Upper lobe of left lung (tissue), 4 donors: Measurements from ENCODE around the gene GYPB.
"Not testable (repeated sequence)": the region's sequence is repeated elsewhere in the genome, so short reads cannot be mapped to it uniquely, and the experiment has no call there.

Source experiments
- EP300 ChIP-seq, 4 donors: sonication (generic); formaldehyde crosslinking; IDR thresholded peaks; one replicate each; pipeline ENCODE4 v1.5.1; 2017; ENCODE audit warnings: antibody characterized with exemption in 4 of 4, control low read depth in 2 of 4
- POLR2AphosphoS5 ChIP-seq, 2 donors: sonication (generic); formaldehyde crosslinking; IDR thresholded peaks; one replicate each; pipeline ENCODE4 v1.5.1; 2017; ENCODE audit warnings: antibody characterized with exemption in 2 of 2
- TF ChIP-seq, protein P1 (sequence below), 6 experiments: fragments of 450-650 bp in 4 of 6; fragments of 200-600 bp in 2 of 6; sonication (generic) in 2 of 6; IDR thresholded peaks; one replicate each; pipeline ENCODE4 v1.5.1; 2016 to 2019; ENCODE audit warnings: antibody characterized with exemption in 6 of 6

DNA sequence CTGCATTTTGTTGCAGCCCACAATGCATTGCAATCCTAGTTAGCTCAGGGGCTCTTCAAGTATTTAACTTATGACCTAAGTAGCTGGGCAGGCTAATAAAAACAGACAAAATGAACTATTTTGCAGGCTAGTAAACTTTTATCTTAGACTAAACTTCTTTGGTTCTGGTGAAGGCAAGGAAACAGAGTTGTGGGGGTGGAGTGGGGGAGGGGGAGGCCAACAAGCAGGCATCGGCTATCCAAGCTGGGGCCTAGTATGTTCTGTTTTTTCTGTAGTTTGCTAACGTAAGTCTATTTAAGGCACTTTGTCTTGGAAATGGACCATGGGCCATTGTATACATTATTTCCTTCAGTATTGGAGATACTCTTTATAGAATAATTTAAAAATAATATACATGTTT is 31.5 kb upstream of the GYPB start:
- not testable (repeated sequence) for TF ChIP-seq POLR2AphosphoS5, EP300 (IDR thresholded peaks at IDR 0.05)
- TF ChIP-seq, protein P1, sequence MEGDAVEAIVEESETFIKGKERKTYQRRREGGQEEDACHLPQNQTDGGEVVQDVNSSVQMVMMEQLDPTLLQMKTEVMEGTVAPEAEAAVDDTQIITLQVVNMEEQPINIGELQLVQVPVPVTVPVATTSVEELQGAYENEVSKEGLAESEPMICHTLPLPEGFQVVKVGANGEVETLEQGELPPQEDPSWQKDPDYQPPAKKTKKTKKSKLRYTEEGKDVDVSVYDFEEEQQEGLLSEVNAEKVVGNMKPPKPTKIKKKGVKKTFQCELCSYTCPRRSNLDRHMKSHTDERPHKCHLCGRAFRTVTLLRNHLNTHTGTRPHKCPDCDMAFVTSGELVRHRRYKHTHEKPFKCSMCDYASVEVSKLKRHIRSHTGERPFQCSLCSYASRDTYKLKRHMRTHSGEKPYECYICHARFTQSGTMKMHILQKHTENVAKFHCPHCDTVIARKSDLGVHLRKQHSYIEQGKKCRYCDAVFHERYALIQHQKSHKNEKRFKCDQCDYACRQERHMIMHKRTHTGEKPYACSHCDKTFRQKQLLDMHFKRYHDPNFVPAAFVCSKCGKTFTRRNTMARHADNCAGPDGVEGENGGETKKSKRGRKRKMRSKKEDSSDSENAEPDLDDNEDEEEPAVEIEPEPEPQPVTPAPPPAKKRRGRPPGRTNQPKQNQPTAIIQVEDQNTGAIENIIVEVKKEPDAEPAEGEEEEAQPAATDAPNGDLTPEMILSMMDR (IDR thresholded peaks at IDR 0.05): not testable (repeated sequence)
